ENCODE measurements around the gene SLC15A1. TPM values are rescaled to one million over a fixed set of nuclear protein-coding genes. Genes with fewer than 3 reads are reported as not detected.

SLC15A1 gene
- total and polyA plus RNA-seq, 2 experiments from 2014 or later, result 7.5 to 18.7 TPM

DNA sequence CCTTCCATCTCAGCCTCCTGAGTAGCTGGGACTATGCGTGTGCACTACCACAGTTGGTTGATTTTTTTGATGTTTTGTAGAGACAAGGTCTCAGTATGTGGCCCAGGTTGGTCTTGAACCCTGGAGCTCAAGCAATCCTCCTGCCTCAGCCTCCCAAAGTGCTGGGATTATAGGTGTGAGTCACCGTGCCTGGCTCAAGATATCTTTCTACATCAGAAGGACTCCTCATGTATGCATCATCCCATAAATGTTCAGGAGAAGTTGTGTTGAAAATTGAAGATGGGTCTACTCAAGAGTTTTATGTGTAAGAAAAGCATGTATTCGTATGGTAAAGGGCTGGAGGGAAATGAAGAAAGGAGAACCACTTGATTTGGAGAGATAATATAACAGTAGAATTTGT lies 103.8 kb downstream of the SLC15A1 start:
- H3K4me3 ChIP-seq, result no peak overlapping the region
- H3K9me2 ChIP-seq (replicated peaks; ENCODE audit: insufficient read depth), result no peaks in the 10 kb centered on the region
- H3K27me3 ChIP-seq, result no peaks in the 10 kb centered on the region
- H3K9me3 ChIP-seq (ENCODE audit: low read depth), result no peaks in the 10 kb centered on the region
- peak overlapping the region; percentile 86 for H3K27ac ChIP-seq
- no peak overlapping the region for H3K4me2 ChIP-seq
- H3K4me1 ChIP-seq (ENCODE audit: insufficient read depth), result peaks cover 29% of the 10 kb centered on the region
- no peaks in the 10 kb centered on the region for H3K79me2 ChIP-seq
- no peak for DNase-seq (ENCODE audit: low spot score)
- 75% methylated on average over 3 of the region's 3 CpGs for WGBS (ENCODE audit: low lambda C conversion rate, missing lambda C conversion rate)
- no peaks in the 10 kb centered on the region for H4K20me1 ChIP-seq (ENCODE audit: insufficient read depth, poor library complexity, severe bottlenecking)
- H2AFZ ChIP-seq, result no peak overlapping the region
- TF ChIP-seq EZH2 (IDR thresholded peaks at IDR 0.05; ENCODE audit: borderline replicate concordance) (no peak), EZH2phosphoT487 (IDR thresholded peaks at IDR 0.05; ENCODE audit: low read depth, severe bottlenecking, unreplicated experiment) (no peak)
- TF ChIP-seq, protein P1, sequence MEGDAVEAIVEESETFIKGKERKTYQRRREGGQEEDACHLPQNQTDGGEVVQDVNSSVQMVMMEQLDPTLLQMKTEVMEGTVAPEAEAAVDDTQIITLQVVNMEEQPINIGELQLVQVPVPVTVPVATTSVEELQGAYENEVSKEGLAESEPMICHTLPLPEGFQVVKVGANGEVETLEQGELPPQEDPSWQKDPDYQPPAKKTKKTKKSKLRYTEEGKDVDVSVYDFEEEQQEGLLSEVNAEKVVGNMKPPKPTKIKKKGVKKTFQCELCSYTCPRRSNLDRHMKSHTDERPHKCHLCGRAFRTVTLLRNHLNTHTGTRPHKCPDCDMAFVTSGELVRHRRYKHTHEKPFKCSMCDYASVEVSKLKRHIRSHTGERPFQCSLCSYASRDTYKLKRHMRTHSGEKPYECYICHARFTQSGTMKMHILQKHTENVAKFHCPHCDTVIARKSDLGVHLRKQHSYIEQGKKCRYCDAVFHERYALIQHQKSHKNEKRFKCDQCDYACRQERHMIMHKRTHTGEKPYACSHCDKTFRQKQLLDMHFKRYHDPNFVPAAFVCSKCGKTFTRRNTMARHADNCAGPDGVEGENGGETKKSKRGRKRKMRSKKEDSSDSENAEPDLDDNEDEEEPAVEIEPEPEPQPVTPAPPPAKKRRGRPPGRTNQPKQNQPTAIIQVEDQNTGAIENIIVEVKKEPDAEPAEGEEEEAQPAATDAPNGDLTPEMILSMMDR (IDR thresholded peaks at IDR 0.05; ENCODE audit: poor library complexity), result no peak
- H3K36me3 ChIP-seq (replicated peaks; ENCODE audit: insufficient read depth, low read depth), result no peaks in the 10 kb centered on the region

DNA sequence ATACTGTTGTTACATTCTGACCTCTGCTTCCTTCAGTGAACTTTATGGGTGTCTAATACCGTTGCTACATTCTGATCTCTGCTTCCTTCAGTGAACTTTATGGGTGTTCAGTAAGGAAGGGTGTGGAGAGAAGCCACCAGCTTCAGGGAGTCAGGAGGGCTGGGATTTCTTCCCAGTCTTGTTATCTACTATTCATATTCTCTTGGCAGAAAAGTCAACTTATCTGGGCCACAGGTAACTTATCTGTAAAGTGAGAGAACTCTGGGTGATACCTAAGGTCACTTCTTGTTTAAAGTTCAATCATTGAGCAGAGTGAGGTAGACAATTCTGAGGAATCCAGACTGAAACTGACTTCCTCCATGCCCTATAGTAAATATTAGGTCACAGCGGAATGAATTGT lies 104.3 kb downstream of the SLC15A1 start:
- TF ChIP-seq EZH2phosphoT487 (IDR thresholded peaks at IDR 0.05; ENCODE audit: low read depth, severe bottlenecking, unreplicated experiment) (no peak), EZH2 (IDR thresholded peaks at IDR 0.05; ENCODE audit: borderline replicate concordance) (no peak)
- TF ChIP-seq, protein P1 (IDR thresholded peaks at IDR 0.05; ENCODE audit: poor library complexity), result no peak
- no peaks in the 10 kb centered on the region for H3K9me2 ChIP-seq (replicated peaks; ENCODE audit: insufficient read depth)
- no peaks in the 10 kb centered on the region for H3K79me2 ChIP-seq
- DNase-seq (ENCODE audit: low spot score), result peak; percentile 73
- H2AFZ ChIP-seq, result no peak overlapping the region
- no peaks in the 10 kb centered on the region for H3K27me3 ChIP-seq
- no peaks in the 10 kb centered on the region for H3K9me3 ChIP-seq (ENCODE audit: low read depth)
- 61% methylated on average over 2 of the region's 2 CpGs for WGBS (ENCODE audit: low lambda C conversion rate, missing lambda C conversion rate)
- H3K4me3 ChIP-seq, result no peak overlapping the region
- no peak overlapping the region for H3K4me2 ChIP-seq
- no peaks in the 10 kb centered on the region for H4K20me1 ChIP-seq (ENCODE audit: insufficient read depth, poor library complexity, severe bottlenecking)
- peaks cover 29% of the 10 kb centered on the region for H3K4me1 ChIP-seq (ENCODE audit: insufficient read depth)
- no peaks in the 10 kb centered on the region for H3K36me3 ChIP-seq (replicated peaks; ENCODE audit: insufficient read depth, low read depth)
- peak overlapping the region; percentile 86 for H3K27ac ChIP-seq

DNA sequence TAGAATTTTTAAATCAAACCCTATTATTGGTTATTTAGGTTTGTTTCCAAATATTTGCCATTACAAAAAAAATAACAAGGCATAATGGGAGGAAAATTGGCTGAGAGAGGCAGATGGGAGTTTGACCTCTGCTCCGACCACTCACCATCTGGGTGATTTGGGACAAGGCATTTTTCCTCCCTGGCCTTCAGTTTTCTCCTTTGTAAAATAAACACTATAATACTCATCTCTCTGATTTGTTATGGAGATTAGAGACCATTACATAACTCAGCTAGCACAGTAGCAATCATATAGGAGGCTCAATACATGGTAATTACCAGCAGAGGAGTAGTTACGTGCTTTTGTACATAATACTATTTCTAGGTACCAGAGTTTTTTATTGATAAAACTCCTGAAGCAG lies 105.4 kb downstream of the SLC15A1 start:
- no peak overlapping the region for H3K4me3 ChIP-seq
- no peaks in the 10 kb centered on the region for H3K36me3 ChIP-seq (replicated peaks; ENCODE audit: insufficient read depth, low read depth)
- no peak for DNase-seq (ENCODE audit: low spot score)
- H2AFZ ChIP-seq, result no peak overlapping the region
- no peaks in the 10 kb centered on the region for H3K27me3 ChIP-seq
- no peaks in the 10 kb centered on the region for H3K9me3 ChIP-seq (ENCODE audit: low read depth)
- TF ChIP-seq EZH2phosphoT487 (IDR thresholded peaks at IDR 0.05; ENCODE audit: low read depth, severe bottlenecking, unreplicated experiment), result no peak
- TF ChIP-seq EZH2 (IDR thresholded peaks at IDR 0.05; ENCODE audit: borderline replicate concordance), result no peak
- TF ChIP-seq, protein P1 (IDR thresholded peaks at IDR 0.05; ENCODE audit: poor library complexity), result no peak
- no peaks in the 10 kb centered on the region for H4K20me1 ChIP-seq (ENCODE audit: insufficient read depth, poor library complexity, severe bottlenecking)
- no peak overlapping the region for H3K4me2 ChIP-seq
- H3K27ac ChIP-seq, result peak overlapping the region; percentile 57
- 87% methylated on average over 2 of the region's 2 CpGs for WGBS (ENCODE audit: low lambda C conversion rate, missing lambda C conversion rate)
- no peaks in the 10 kb centered on the region for H3K9me2 ChIP-seq (replicated peaks; ENCODE audit: insufficient read depth)
- H3K79me2 ChIP-seq, result no peaks in the 10 kb centered on the region
- peaks cover 29% of the 10 kb centered on the region for H3K4me1 ChIP-seq (ENCODE audit: insufficient read depth)

DNA sequence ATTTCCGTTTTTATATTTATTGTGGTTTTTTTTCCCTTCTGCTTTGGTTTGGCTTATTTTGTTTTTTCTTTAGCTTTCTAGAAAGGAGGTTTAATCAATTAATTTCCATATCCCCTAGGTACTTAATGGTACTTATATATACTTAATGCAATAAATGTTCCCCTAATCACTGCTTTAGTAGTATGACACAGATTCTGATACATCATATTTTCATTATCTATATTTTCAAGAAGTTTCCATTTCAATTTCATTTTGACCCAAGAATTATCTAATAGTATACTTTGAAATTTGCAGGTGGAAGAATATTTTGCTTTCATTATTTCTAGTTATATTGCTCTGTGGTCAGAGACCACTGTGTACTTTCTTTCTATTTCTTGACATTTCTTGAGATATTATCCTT lies 109.0 kb downstream of the SLC15A1 start:
- DNase-seq (ENCODE audit: low spot score), result no peak
- Histone ChIP-seq H4K20me1 (ENCODE audit: insufficient read depth, poor library complexity, severe bottlenecking) (no peaks in the 10 kb centered on the region), H3K4me1 (ENCODE audit: insufficient read depth) (peaks cover 7% of the 10 kb centered on the region), H3K4me2 (no peak overlapping the region), H2AFZ (no peak overlapping the region), H3K9me3 (ENCODE audit: low read depth) (no peaks in the 10 kb centered on the region), H3K4me3 (no peak overlapping the region), H3K9me2 (replicated peaks; ENCODE audit: insufficient read depth) (no peaks in the 10 kb centered on the region), H3K27me3 (no peaks in the 10 kb centered on the region), H3K36me3 (replicated peaks; ENCODE audit: insufficient read depth, low read depth) (no peaks in the 10 kb centered on the region), H3K27ac (no peak overlapping the region), H3K79me2 (no peaks in the 10 kb centered on the region)
- TF ChIP-seq EZH2 (IDR thresholded peaks at IDR 0.05; ENCODE audit: borderline replicate concordance) (no peak), EZH2phosphoT487 (IDR thresholded peaks at IDR 0.05; ENCODE audit: low read depth, severe bottlenecking, unreplicated experiment) (no peak)
- TF ChIP-seq, protein P1 (IDR thresholded peaks at IDR 0.05; ENCODE audit: poor library complexity), result no peak
- WGBS (ENCODE audit: low lambda C conversion rate, missing lambda C conversion rate), result 97% methylated on average over 1 of the region's 1 CpG

All from hepatocyte (in vitro differentiated cells).